HG03442 (cell line): ENCODE data around the gene DNAJB4.

Experiments
- ATAC-seq: cut with Tn5 transposase; IDR thresholded peaks from one replicate; pipeline ENCODE4 v1.9.1; 2021; ENCODE audit warnings: mild to moderate bottlenecking, moderate library complexity; ENCODE audit not compliant: unreplicated experiment

The DNAJB4 gene

DNA sequence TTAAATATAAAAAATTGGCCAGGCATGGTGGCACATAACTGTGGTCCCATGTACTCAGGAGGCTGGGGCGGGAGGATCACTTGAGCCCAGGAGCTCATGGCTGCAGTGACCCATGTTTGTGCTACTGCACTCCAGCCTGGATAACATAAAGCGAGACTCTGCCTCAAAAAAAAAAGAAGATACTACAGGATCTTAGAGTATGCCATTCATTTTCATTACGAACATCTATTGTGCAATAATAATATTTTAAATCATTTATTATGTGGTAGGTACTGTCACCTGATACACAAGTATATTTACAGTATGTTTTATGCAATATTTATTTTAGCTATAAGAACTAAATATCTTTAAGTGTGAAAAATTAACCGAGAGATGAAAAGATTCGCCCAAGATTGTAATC lies 31.7 kb downstream of the DNAJB4 start:
- ATAC-seq, result no peak

DNA sequence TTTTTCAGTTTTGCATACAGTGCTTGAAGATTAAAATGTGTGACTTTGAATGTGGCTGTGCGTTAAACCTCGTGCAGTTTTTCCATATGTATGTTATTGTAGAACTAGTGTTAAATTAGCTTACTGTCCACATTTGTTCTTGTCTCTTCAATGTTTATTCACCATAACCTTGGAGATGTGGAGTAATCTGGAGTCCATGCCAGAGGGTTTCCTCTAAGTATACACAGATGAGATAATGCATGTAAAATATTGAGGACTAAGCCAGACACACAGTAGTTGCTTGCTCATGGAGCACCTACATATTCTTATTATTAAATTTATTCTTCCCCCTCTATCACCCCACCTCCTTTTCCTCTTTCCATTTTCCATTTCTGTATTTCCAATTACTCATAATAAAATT lies 33.3 kb downstream of the DNAJB4 start:
- ATAC-seq, result no peak

DNA sequence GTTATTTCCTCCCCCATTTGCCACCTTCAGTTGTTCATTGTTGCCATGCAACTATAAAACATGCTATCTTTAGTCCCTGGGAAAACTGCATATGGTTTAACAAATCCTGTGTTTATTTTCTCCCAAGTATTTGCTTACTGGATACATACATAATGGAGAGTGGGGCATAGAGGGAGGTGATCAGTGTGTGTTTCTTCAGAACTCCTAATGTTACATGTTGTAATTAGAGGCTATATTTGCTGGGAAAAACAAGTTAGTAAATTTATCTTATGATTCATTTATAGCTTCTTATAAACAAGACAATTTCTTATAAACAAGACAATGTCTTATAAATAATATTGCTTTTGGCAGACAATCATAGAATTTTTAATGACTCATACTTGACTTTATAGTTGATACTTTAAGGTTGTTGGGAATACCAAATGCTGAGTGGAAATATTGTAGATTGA lies 33.8 kb downstream of the DNAJB4 start:
- no peak for ATAC-seq

DNA sequence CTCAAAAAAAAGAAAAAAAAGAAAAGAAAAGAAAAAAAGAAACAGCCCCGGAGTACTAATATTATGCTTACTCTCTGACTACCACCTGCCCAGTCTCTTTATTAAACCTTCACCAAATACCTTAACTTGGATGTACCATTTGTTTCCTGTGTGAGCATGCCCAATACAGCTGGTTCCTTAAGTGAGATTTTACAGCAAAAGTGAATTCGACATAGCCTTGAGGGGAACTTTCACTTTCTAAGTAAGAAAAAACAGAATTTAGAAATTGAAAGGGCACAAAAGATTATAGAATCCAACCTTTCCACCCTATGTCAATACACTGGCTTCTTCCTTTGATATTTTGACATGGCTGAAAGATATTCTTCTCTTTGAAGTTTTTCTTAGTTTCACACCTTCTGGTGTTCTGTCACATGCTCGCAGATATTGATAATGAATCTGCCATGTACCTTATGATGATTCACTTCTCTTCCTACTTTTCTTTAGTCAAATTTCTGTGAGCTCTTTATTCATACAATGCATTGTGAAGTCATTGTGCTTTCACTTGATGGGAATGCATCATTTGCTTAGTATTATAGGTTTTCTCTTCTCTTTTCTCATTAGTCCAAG lies 35.8 kb downstream of the DNAJB4 start:
- no peak for ATAC-seq

DNA sequence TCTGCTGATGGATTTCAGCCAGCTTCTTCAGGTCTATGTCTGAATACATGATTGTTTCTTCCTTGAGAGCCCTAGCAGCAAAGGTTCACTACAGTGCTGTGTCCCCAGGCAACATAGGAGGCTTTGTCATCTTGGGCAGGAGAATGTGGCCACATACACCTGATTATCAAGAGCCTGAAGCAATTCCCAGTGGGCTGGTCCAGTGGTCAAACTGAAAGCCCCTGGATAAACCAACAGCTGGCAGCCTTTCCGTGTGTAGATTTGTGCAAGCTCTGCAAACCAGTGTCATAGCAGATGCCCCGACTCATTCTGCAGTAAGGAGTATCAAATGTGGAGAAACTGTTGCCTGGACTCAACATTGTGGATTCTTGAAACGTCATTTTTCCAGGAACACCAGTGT lies 38.7 kb downstream of the DNAJB4 start:
- no peak for ATAC-seq

DNA sequence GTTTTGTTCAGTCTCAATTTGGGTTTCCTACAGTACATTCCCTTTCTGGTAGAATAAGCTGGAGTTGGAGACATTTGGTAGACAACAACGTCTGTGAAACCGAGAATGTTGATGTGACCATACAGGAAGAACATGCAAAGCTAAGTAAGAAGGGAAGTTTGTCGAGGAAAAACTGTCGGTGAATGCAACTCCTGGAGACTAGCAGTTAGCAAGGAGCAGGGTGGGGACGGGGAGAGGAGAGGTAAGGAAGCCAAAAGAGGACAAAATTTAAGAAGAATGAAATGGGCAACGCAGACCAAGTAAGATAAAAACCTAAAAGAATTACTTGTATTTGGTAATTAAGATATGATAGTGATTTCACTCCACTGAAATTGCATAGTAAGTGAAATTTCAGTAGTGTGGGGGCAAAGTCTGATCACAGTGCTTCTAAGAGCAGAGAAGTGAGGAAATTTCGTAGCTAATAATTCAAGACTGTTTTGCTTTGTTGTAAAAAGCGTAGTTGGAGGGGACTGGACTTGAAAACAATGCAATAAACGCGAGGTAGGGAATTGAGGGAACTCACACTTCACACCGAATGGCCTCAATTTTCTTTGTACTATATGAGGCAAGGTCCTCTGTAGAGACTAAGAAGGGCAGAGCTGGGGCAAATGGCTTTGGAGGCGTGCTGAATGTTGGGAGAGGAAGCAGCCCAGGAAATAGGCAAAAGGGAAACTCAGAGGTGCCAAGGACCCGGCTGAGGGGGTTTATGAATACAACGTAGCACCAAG lies 40.2 kb downstream of the DNAJB4 start:
- no peak for ATAC-seq

DNA sequence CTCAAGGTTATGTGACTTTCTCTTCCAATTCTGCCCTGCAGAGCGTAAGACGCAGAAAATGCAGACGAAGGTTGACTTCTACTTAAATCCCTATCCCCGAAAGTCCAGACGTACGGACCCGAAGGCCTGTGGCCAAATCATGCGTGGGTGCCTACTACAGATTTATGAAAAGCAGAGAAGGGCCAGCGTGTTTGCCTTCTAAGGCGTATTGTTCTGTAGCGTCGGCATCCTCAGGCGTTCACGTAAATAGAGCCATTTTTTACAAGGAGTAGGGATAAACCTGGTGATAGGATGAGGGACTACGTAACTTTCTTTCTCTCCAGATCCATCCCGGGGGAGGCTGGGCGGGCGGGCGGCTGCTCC lies 40.8 kb downstream of the DNAJB4 start:
- ATAC-seq, result no peak

DNA sequence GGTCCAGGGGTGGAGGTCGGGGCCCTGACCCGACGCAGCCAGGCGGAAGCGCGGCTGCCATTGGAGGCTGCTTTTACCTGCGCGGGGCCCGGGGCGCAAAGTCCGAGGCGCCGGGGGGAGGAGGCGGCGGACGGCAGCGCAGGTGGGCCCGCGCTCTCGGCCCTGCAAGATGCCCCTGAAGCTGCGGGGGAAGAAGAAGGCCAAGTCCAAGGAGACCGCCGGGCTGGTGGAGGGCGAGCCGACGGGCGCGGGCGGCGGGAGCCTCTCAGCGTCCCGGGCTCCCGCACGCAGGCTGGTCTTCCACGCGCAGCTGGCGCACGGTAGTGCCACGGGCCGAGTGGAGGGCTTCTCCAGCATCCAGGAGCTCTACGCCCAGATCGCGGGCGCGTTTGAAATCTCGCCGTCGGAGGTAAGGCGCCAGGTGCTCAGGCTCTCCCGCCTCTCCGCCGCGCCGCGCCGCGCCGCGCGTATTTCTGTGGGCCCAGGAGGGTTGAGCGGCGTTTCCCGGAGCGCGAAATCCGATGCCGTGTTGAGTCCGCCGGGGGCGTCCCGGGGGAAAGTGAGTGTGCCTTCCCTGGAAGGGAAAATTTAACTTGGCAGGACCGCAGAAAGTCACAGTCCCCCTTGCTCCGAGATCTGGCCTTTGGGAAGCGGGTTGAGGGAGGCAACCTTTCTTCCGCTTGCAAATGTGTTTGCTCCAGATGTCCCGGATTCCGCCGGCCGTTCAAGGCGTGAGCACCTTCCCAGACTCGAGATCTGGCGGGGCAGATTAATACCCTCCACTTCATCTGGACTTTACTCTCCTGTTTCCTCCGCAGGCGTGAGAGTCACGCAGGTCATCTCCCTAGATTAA lies 41.4 kb downstream of the DNAJB4 start, which contains the start of gene GIPC2:
GIPC2 (plus strand) TSS at position 41 of the 853 bp plus-strand sequence; CDS start at position 170, 129 bp downstream.
- no peak for ATAC-seq

DNA sequence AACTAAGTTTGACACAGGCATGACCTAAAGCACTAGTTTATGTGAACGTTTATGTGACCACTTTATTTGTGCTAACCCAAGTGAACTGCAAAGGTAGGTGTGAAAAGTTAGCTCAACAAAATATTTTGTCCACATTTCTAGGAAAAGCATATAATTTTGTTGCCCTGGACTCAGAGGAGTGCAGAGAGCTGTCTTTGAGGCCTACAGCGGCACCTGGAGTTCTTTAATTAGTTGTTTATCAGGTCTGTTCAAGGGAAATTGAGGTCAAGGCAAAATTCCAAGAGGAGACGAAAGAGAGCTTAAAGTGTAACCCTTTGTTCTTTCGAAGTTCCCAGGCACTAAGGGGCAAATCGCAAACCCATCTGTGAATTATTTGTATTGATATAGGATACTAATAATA lies 42.4 kb downstream of the DNAJB4 start:
- no peak for ATAC-seq

DNA sequence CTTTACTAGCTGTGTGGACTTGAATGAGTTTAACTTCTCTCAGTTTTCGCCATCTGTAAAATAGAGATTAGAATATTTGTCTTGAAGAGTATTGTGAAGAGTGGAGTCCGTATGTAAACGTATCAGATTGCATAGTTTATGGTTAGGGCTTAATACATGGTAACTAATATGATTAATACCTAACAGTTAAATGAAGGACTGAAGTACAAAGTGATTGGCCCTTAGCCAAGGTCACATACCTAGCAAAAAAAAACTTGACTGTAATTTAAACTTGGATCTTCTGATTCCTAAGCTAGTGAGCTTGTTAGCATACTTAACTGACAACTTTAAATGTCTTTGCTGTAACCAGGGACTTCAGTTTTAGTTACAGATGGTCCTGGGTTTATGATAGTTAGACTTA lies 42.9 kb downstream of the DNAJB4 start:
- ATAC-seq, result no peak

DNA sequence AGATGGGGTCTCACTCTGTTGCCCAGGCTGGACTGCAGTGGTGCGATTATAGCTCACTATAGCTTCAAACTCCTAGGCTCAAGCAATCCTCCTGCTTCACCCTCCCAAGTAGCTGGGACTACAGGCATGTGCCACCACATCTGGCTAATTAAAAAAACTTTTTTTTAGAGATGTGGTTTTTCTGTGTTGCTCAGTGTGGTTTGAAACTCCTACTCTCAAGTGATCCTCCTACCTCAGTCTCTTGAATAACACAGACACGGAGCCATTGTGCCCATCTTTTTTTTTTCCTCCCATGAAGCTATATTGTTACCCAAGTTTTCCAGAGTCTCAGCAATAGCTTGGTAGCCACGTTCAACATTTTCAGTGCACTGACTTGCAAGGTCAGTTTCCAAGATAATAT lies 43.7 kb downstream of the DNAJB4 start:
- ATAC-seq, result no peak

DNA sequence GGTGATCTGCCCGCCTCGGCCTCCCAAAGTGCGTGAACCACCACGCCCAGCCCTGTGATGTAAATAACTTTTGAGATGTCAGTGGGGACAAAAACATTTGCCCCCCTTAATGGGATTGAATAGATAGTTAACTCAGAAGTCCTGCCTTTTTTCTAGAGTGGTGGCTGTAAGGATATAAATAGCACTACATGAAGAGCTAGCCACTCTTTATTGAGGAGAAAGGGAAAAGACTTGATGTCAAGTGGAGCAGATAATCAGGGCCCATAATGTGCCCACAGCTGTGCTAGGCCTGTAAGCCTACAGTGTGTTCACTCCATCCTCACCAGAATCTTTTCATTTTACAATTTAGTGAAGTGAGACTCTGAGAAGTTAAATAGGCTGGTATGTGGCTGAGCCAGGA lies 44.7 kb downstream of the DNAJB4 start:
- no peak for ATAC-seq

DNA sequence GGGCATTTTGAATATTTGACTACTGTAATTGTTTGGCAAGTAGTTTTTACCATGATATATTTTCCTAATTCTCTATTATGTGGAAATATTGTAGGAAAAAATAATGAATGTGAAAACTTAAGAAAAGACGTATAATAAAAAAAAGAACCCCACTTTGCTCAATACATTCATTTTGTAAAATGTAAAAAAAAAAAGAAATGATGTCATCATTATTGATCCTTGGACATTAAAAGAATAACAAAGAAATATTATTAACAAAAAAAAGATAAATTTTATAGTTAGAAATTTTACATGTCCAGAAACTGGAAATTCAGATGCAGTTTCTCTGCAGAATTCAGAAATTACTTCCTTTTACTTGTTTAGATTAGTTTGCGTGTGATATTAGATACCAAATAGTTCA lies 46.3 kb downstream of the DNAJB4 start:
- ATAC-seq, result no peak

DNA sequence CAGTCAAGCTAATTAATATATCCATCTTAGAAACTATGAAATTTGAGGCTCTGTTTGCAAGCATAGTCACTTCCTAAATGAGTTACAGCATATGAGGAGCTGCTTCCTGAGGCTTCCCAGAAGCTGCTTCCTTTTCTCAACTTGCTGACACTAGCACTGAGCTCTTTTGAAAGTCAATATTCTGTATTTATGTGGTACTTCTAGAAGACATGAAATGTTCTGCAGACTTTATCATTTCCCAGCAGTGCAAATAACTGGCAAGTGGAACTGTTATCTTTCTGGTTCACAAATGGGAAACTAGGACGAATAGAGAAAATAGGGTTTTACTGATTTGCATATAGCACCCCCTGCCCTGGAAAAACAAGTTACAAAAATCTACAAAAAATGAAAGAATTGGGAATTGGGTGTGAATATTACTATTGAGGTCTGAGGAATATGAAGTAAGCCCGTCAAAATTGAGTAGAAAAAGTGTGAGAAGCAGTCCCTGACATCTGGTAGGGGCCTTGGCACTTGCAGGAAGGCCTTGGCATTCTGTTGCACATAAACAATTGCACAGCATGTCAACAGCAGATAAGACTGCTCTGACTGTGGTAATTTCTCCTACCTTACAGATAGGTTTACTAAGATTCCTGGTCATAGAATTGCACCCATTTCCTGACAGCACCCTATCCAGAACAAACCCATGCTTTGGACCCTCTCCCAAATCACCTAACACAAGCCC lies 48.1 kb downstream of the DNAJB4 start:
- ATAC-seq, result no peak

DNA sequence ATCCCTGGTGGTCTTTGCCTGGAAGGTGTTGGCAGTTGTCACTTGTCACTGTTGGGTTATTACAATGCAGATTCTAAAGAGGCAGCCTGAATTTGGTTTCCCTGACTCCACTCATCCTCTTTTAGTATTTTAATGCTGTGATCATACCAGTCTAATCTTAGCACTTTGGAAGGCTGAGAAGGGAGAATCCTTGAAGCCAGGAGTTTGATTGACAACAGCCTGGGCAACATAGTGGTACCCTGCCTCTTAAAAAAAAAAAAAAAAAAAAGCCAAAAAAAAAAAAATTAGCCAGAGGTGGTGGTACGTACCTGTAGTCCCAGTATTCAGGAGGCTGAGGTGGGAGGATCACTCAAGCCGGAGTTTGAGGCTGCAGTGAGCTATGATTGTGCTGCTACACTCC lies 48.8 kb downstream of the DNAJB4 start:
- ATAC-seq, result no peak

DNA sequence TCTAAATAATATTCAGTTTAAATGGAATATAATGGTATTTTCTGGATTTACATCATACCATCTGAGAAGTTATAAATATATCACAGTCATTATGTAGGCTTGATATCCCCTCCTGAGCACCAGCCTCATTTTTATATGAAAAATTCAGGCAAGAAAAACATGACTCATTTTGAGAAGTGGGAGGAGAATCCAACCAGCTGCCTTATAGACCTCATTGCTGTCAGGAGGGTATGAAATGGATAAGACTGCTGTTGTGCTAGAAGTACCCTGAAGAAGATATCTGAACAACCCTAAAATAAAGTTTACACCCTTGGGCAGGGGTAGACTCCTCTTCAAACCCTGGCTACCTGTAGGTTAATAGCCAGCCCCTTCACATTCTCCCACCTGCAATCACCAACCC lies 49.8 kb downstream of the DNAJB4 start:
- ATAC-seq, result no peak

DNA sequence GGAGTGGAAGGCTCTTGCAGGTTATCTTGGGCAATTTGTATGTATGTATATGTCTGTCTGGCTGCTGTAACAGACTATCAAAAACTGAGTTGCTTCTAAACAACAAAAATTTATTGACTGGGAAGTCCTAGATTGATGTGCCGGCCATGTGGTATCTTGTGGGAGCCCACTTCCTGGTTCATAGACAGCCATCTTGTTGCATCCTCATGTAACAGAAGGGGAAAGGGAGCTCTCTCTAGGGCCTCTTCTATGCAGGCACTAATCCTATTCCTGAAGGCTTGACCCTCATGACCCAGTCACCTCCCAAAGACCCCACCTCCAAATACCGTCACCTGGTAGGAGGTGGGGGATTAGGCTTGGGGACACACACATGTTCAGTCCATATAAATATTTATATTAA lies 50.2 kb downstream of the DNAJB4 start:
- ATAC-seq, result no peak

DNA sequence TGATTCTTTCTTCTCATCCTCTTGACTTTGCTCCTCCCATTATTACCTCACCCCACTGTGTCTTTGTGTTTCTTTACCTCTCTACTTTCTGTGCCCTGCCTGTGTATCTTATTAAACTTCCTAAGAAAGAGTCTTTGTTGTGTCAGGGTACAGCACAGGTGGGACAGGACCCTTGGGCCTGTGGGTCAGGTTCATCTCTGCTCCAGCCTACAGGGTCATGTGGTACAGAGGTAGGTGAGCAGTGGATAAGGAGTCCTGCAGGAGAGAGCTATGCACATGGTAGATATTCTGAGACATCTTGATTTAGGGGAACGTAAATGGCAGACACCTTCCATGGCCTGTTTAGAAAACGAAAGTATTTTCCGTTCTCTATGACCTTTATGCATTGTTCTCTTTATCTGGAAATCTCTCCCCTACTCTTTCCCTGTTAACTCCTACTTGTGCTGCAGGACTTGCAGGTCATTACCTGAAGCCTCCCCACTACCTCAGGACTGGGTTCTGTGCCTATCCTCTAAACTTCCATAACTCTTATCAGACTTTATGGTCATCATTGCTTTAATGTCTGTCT lies 50.9 kb downstream of the DNAJB4 start:
- no peak for ATAC-seq

DNA sequence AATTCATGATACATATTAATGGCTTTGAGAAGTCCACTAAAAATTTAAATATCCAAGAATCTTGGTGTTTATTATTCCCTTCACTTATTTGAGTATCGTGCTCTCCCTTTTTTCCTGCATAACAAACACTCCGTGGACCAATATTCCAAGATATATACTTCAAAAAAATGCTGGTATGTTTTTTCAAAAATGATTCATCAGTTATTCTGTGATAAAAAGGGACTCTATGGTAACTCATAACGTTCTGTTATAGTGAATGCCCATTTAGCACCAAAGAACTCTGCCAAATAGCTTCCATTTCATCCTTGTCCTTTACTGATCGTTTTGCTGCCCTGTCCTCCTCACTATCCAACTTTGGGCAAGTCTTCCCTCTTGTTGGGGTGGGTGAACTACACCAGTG lies 53.9 kb downstream of the DNAJB4 start:
- ATAC-seq, result no peak

DNA sequence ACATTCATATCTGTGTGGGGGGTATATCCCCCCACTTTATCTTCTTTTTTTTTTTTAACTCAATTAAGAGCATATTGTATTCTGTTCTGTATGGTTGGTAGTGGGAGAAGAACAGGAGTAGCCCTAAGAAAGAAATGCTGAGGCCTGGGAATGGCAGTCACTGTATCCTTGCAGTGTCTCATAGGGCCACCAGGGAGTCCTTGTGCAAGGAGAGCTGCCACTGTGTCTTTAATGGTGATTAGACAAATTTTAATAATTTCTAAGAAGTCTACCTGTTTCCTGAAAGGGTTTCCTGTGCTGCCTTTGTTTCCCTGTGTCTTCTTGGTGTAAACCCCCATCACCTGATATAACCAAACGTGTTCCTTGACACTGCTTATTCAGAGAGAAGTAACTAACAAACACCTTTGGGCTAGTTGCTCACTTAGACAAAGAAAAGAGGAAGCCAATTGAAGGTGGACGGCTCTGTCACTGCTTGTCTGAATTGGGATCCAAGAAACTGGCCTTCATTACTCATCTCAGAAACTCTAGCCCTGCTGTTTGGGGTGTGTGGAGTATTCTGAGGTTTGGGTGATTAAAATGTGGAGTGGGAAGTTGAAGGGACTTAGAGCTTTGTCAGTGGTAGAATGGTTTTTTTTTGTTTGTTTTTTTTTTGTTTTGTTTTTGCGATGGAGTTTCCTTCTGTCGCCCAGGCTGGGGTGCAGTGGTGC lies 56.3 kb downstream of the DNAJB4 start:
- peak; percentile 95 for ATAC-seq
